Endothelial cell of umbilical vein (primary cell): ENCODE data around the gene GATD1. TPM values are rescaled to one million over a fixed set of nuclear protein-coding genes. Genes with fewer than 3 reads are reported as not detected.
A peak's percentile ranks its signal among the peaks of the same experiment; 100 is the strongest.

ENCODE experiments used
- BruUV-seq: library from RNA; stranded (reverse); fragments of 400-500 nt; replicated peaks from 2 replicates; lab custom pipeline; 2021; lab: Mats Ljungman, UMichigan
- CTCF ChIA-PET: fragments of 300-600, 350-600 bp; sonication (Branson Sonifier 250); formaldehyde crosslinking; loops from one replicate; lab custom pipeline; 2021; ENCODE audit warnings: antibody characterized with exemption, inconsistent platforms; lab: Charles Lee
- POLR2A ChIA-PET: fragments of 300-600, 350-600 bp; sonication (Branson Sonifier 250); formaldehyde crosslinking; loops from one replicate; lab custom pipeline; 2021; ENCODE audit warnings: antibody characterized with exemption, inconsistent platforms; lab: Charles Lee
- DNase-seq: peaks from one replicate; pipeline ENCODE4 v3.0.0-alpha.2; 2011; ENCODE audit warnings: low read depth, low spot score
- FAIRE-seq: peaks from 2 replicates; lab custom pipeline; 2011; peaks lifted over from hg19 to GRCh38; lab: Jason Lieb, UNC
- H2AFZ ChIP-seq: 2 replicates; pipeline ENCODE4 v1.6.0; 2012; ENCODE audit warnings: low read depth, low read length, control low read depth, inconsistent platforms
- H3K27ac ChIP-seq: 2 replicates; pipeline ENCODE4 v1.5.1; 2011; ENCODE audit warnings: low read depth, mild to moderate bottlenecking, control low read depth, low read length, moderate library complexity; ENCODE audit not compliant: insufficient read depth
- H3K27me3 ChIP-seq, 2 experiments: 2 replicates each; pipeline versions ENCODE4 v1.6.0 to v1.6.1; 2011; ENCODE audit warnings: low read length in 2 of 2, mixed read lengths in 1 of 2; ENCODE audit not compliant: control insufficient read depth in 2 of 2, insufficient read depth in 2 of 2
- H3K36me3 ChIP-seq, 2 experiments: 2 replicates in 1 of 2; 3 replicates in 1 of 2; pipeline ENCODE4 v1.5.1; 2011; ENCODE audit warnings: low read length in 2 of 2, mild to moderate bottlenecking in 1 of 2, moderate library complexity in 1 of 2; ENCODE audit not compliant: control insufficient read depth in 2 of 2, insufficient read depth in 2 of 2; ENCODE audit errors: extremely low read depth in 1 of 2
- H3K4me1 ChIP-seq: 3 replicates; pipeline ENCODE4 v1.5.1; 2011; ENCODE audit warnings: mild to moderate bottlenecking, low read length; ENCODE audit not compliant: control insufficient read depth, insufficient read depth; ENCODE audit errors: extremely low read depth
- H3K4me2 ChIP-seq: 2 replicates; pipeline ENCODE4 v1.6.1; 2011; ENCODE audit warnings: low read length, control low read depth, mixed read lengths; ENCODE audit not compliant: insufficient read depth
- H3K4me3 ChIP-seq, 3 experiments: fragments of 200-600 bp in 1 of 3; sonication (generic), shearing (Covaris generic) in 1 of 3; replicated peaks in 1 of 3; 2 replicates each; pipeline ENCODE4 v1.5.1; 2011 to 2016; ENCODE audit warnings: control low read depth in 3 of 3, low read length in 3 of 3, mild to moderate bottlenecking in 2 of 3, inconsistent platforms in 1 of 3, low read depth in 1 of 3, moderate library complexity in 1 of 3; ENCODE audit not compliant: insufficient read depth in 1 of 3
- H3K79me2 ChIP-seq: 2 replicates; pipeline ENCODE4 v1.6.0; 2012; ENCODE audit warnings: low read length, inconsistent platforms; ENCODE audit not compliant: control insufficient read depth, insufficient read depth
- H3K9ac ChIP-seq: replicated peaks from 2 replicates; pipeline ENCODE3; 2011; ENCODE audit warnings: low read length, control low read depth; ENCODE audit not compliant: insufficient read depth; ENCODE audit errors: extremely low read depth
- H3K9me1 ChIP-seq: replicated peaks from 3 replicates; pipeline ENCODE4 v1.6.0; 2011; ENCODE audit warnings: mild to moderate bottlenecking, low read length; ENCODE audit not compliant: control insufficient read depth, insufficient read depth; ENCODE audit errors: extremely low read depth
- H3K9me3 ChIP-seq: replicated peaks from 2 replicates; pipeline ENCODE4 v1.5.1; 2012; ENCODE audit warnings: low read length, inconsistent platforms; ENCODE audit not compliant: control insufficient read depth, insufficient read depth
- H4K20me1 ChIP-seq: replicated peaks from 2 replicates; pipeline ENCODE3; 2011; ENCODE audit warnings: mild to moderate bottlenecking, low read length; ENCODE audit not compliant: control insufficient read depth, insufficient read depth; ENCODE audit errors: extremely low read depth
- EZH2 ChIP-seq: IDR thresholded peaks from 2 replicates; pipeline ENCODE4 v1.6.1; 2012; ENCODE audit warnings: borderline replicate concordance, low read depth, mild to moderate bottlenecking, moderate library complexity, low read length, inconsistent platforms; ENCODE audit not compliant: severe bottlenecking
- FOS ChIP-seq: IDR thresholded peaks from 2 replicates; pipeline ENCODE4 v1.6.1; 2011; ENCODE audit warnings: mild to moderate bottlenecking, low read length, moderate library complexity, borderline replicate concordance; ENCODE audit not compliant: insufficient read depth
- GATA2 ChIP-seq: IDR thresholded peaks from 2 replicates; pipeline ENCODE4 v1.7.0; 2011; ENCODE audit warnings: low read depth, mild to moderate bottlenecking, moderate library complexity, mixed read lengths, low read length; ENCODE audit not compliant: insufficient read length, insufficient read depth
- JUN ChIP-seq: IDR thresholded peaks from 2 replicates; pipeline ENCODE4 v1.6.1; 2011; ENCODE audit warnings: borderline replicate concordance, low read depth; ENCODE audit not compliant: insufficient read length, insufficient read depth
- MYC ChIP-seq: IDR thresholded peaks from one replicate; pipeline ENCODE4 v1.6.1; 2011; ENCODE audit warnings: mild to moderate bottlenecking, low read depth, low read length
- POLR2A ChIP-seq: IDR thresholded peaks from 2 replicates; pipeline ENCODE4 v1.6.1; 2012; ENCODE audit warnings: low read depth, mild to moderate bottlenecking, control low read depth, low read length
- POLR2AphosphoS5 ChIP-seq: IDR thresholded peaks from 2 replicates; pipeline ENCODE4 v1.6.1; 2012; ENCODE audit warnings: low read depth, mild to moderate bottlenecking, control low read depth, low read length, moderate library complexity; ENCODE audit not compliant: insufficient read depth
- dilution Hi-C: fragments of 300-500 bp; cut with MboI; formaldehyde crosslinking; loops from one replicate; pipeline ENCODE4 v1.15.0; 2019; ENCODE audit warnings: low sequenced_read_pairs; ENCODE audit not compliant: extremely low pct_ligation_motif_present
- intact Hi-C: fragments of 100-400 bp; cut with micrococcal nuclease; formaldehyde crosslinking; loops from one replicate; pipeline ENCODE4 v1.10.0; 2022
- polyA plus RNA-seq, 4 experiments: library from polyadenylated mRNA; depleted of rRNA in 3 of 4; stranded (reverse) in 3 of 4; unstranded in 1 of 4; fragments of >200 nt; gene quantifications; 2 replicates each; pipeline versions ENCODE4 v1.2.1 to v1.2.3, GENCODE V29; 2011 to 2012; ENCODE audit warnings: missing spikeins in 1 of 4
- total RNA-seq: library from RNA; stranded (reverse); gene quantifications from 2 replicates; pipeline ENCODE4 v1.2.3, GENCODE V29; 2021
- TF ChIP-seq, protein P1 (sequence below), 2 donors: IDR thresholded peaks; 1 replicate in 1 of 2; 2 replicates in 1 of 2; pipeline ENCODE4 v1.5.1; 2011; ENCODE audit warnings: low read length in 2 of 2, mild to moderate bottlenecking in 2 of 2, moderate library complexity in 2 of 2, control low read depth in 1 of 2, inconsistent platforms in 1 of 2, low read depth in 1 of 2; ENCODE audit not compliant: insufficient read depth in 1 of 2; ENCODE audit errors: extremely low read depth in 1 of 2
- TF ChIP-seq, protein P2 (sequence below): IDR thresholded peaks from 2 replicates; pipeline ENCODE4 v1.6.1; 2011; ENCODE audit not compliant: insufficient read depth, insufficient read length

Gene GATD1
- total and polyA plus RNA-seq, 2 donors (not counting 3 experiments of a cell fraction or from before 2014, with no cell fraction given), result 70.6 to 83.1 TPM

GRCh38 chr11:819943-820649 lies 42.8 kb upstream of the GATD1 start:
- Histone ChIP-seq H3K4me3 (peak overlapping the region; percentile 52 to 79 (median 77)), H3K9ac (peak overlapping the region; percentile 94), H3K9me1 (no peaks in the 10 kb centered on the region), H3K27ac (peak overlapping the region; percentile 89), H3K79me2 (peaks cover 19% of the 10 kb centered on the region), H3K9me3 (no peaks in the 10 kb centered on the region), H3K4me1 (peaks cover 20% of the 10 kb centered on the region), H4K20me1 (no peaks in the 10 kb centered on the region), H3K27me3 (no peaks in the 10 kb centered on the region), H2AFZ (no peak overlapping the region), H3K4me2 (peak overlapping the region; percentile 63), H3K36me3 (peaks cover 3 to 17% of the 10 kb centered on the region in 2 experiments)
- DNase-seq (peak; percentile 69), FAIRE-seq (peak; percentile 85)
- no TSS peak for BruUV-seq
- dilution Hi-C loops (no loop called here), intact Hi-C loops (loop anchor here (1.0 to 2.0 kb wide), 3 partner anchors 9 to 15 kb away; partner anchors contain the start of gene RPLP2)
- CTCF ChIA-PET, result interaction anchor here (1.1 to 2.7 kb wide), 3 partner anchors 9 to 14 kb away, joined by 3 to 11 read pairs (median 7); partner anchors contain the start of gene RPLP2
- POLR2A ChIA-PET, result interaction anchor here (0.6 to 3.3 kb wide), 7 partner anchors 9 to 30 kb away, joined by 3 to 23 read pairs (median 9); partner anchors contain the start of genes CEND1, RPLP2 and TSPAN4
- peak; percentile 34 for TF ChIP-seq POLR2AphosphoS5
- TF ChIP-seq POLR2A, result peak; percentile 54
- TF ChIP-seq JUN, result no peak
- TF ChIP-seq EZH2, result no peak
- no peak for TF ChIP-seq MYC
- TF ChIP-seq, protein P1, sequence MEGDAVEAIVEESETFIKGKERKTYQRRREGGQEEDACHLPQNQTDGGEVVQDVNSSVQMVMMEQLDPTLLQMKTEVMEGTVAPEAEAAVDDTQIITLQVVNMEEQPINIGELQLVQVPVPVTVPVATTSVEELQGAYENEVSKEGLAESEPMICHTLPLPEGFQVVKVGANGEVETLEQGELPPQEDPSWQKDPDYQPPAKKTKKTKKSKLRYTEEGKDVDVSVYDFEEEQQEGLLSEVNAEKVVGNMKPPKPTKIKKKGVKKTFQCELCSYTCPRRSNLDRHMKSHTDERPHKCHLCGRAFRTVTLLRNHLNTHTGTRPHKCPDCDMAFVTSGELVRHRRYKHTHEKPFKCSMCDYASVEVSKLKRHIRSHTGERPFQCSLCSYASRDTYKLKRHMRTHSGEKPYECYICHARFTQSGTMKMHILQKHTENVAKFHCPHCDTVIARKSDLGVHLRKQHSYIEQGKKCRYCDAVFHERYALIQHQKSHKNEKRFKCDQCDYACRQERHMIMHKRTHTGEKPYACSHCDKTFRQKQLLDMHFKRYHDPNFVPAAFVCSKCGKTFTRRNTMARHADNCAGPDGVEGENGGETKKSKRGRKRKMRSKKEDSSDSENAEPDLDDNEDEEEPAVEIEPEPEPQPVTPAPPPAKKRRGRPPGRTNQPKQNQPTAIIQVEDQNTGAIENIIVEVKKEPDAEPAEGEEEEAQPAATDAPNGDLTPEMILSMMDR (IDR thresholded peaks at IDR 0.05; ENCODE audit: extremely low read depth in 1 of 2, insufficient read depth in 1 of 2, low read depth in 1 of 2, low read length in 2 of 2), result no peak
- TF ChIP-seq FOS, result no peak
- TF ChIP-seq GATA2, result no peak
- TF ChIP-seq, protein P2, sequence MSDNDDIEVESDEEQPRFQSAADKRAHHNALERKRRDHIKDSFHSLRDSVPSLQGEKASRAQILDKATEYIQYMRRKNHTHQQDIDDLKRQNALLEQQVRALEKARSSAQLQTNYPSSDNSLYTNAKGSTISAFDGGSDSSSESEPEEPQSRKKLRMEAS, result no peak
